GM23338 (cell line): ENCODE measurements around the gene PIP5K1A. TPM values are rescaled to one million over a fixed set of nuclear protein-coding genes. Genes with fewer than 3 reads are reported as not detected.

Source experiments
- ATAC-seq: fragments of 200-7000 bp; cut with Tn5 transposase; 3 replicates; pipeline ENCODE4 v1.9.1; 2020
- DNase-seq: peaks from one replicate; pipeline ENCODE4 v3.0.0-alpha.2; 2015; ENCODE audit warnings: low spot score
- H2AFZ ChIP-seq: fragments of 200-600 bp; sonication (generic); 2 replicates; pipeline ENCODE4 v1.8.0; 2016; ENCODE audit warnings: antibody characterized with exemption, mild to moderate bottlenecking, moderate library complexity
- H3F3A ChIP-seq: fragments of 200-600 bp; sonication (generic); replicated peaks from 2 replicates; pipeline ENCODE4 v1.8.0; 2017; ENCODE audit warnings: antibody characterized with exemption, mixed run types, low read depth
- H3K27ac ChIP-seq: fragments of 200-600 bp; sonication (generic); 2 replicates; pipeline ENCODE4 v1.6.1; 2016; ENCODE audit warnings: low read depth
- H3K27me3 ChIP-seq: fragments of 200-600 bp; sonication (generic); 2 replicates; pipeline ENCODE4 v1.8.0; 2016; ENCODE audit warnings: mild to moderate bottlenecking, mixed run types, moderate library complexity; ENCODE audit not compliant: insufficient read depth
- H3K36me3 ChIP-seq: fragments of 200-600 bp; sonication (generic); 2 replicates; pipeline ENCODE4 v1.8.0; 2016; ENCODE audit warnings: mild to moderate bottlenecking; ENCODE audit not compliant: insufficient read depth
- H3K4me1 ChIP-seq: fragments of 200-600 bp; sonication (generic); 2 replicates; pipeline ENCODE4 v1.8.0; 2016; ENCODE audit warnings: mild to moderate bottlenecking, moderate library complexity; ENCODE audit not compliant: insufficient read depth
- H3K4me2 ChIP-seq: fragments of 200-600 bp; sonication (generic); 2 replicates; pipeline ENCODE4 v1.7.1; 2017; ENCODE audit warnings: mixed run types
- H3K4me3 ChIP-seq: fragments of 200-600 bp; sonication (generic); 2 replicates; pipeline ENCODE4 v1.6.1; 2016; ENCODE audit warnings: mixed run types
- H3K79me2 ChIP-seq: fragments of 200-600 bp; sonication (generic); replicated peaks from 2 replicates; pipeline ENCODE4 v1.8.0; 2017; ENCODE audit warnings: mild to moderate bottlenecking; ENCODE audit not compliant: insufficient read depth
- H3K9me2 ChIP-seq: fragments of 200-600 bp; sonication (generic); 2 replicates; pipeline ENCODE4 v1.8.0; 2017; ENCODE audit not compliant: insufficient read depth
- H4K20me1 ChIP-seq: fragments of 200-600 bp; sonication (generic); replicated peaks from 2 replicates; pipeline ENCODE4 v1.8.0; 2017; ENCODE audit warnings: mild to moderate bottlenecking; ENCODE audit not compliant: insufficient read depth
- H3K27ac Mint-ChIP-seq: 2 replicates; pipeline ENCODE4 v1.8.0; 2020; ENCODE audit warnings: inconsistent platforms, mild to moderate bottlenecking, moderate library complexity, mixed read lengths
- H3K27me3 Mint-ChIP-seq: 3 replicates; pipeline ENCODE4 v1.8.0; 2022; ENCODE audit warnings: low read depth, mild to moderate bottlenecking, moderate library complexity, mixed read lengths, inconsistent platforms; ENCODE audit not compliant: insufficient read depth, poor library complexity
- H3K36me3 Mint-ChIP-seq: 3 replicates; pipeline ENCODE4 v1.8.0; 2021; ENCODE audit warnings: low read depth, mild to moderate bottlenecking, inconsistent platforms, moderate library complexity, mixed read lengths
- H3K4me1 Mint-ChIP-seq: 3 replicates; pipeline ENCODE4 v1.8.0; 2020; ENCODE audit warnings: mild to moderate bottlenecking, inconsistent platforms, mixed read lengths
- H3K4me3 Mint-ChIP-seq: 3 replicates; pipeline ENCODE4 v1.8.0; 2021; ENCODE audit warnings: moderate library complexity, mild to moderate bottlenecking, inconsistent platforms, mixed read lengths
- H3K9me3 Mint-ChIP-seq: 3 replicates; pipeline ENCODE4 v1.8.0; 2020; ENCODE audit warnings: moderate library complexity, mild to moderate bottlenecking, inconsistent platforms, mixed read lengths
- CREB1 ChIP-seq: fragments of 250-450 bp; sonication (Bioruptor Pico); IDR thresholded peaks from 2 replicates; pipeline ENCODE4 v1.5.0; 2020; ENCODE audit warnings: low read depth, mild to moderate bottlenecking, moderate library complexity
- CTCF ChIP-seq, 2 experiments: fragments of 200-600 bp in 1 of 2; sonication (generic) in 1 of 2; conservative IDR thresholded peaks; 2 replicates each; pipeline versions ENCODE4 v1.5.1 to v1.6.1; 2016 to 2017; ENCODE audit warnings: antibody characterized with exemption in 2 of 2, low read depth in 2 of 2, mild to moderate bottlenecking in 2 of 2, moderate library complexity in 1 of 2
- ETS1 ChIP-seq: IDR thresholded peaks from 2 replicates; pipeline ENCODE4 v1.6.1; 2016; ENCODE audit warnings: antibody characterized with exemption
- EZH2 ChIP-seq: fragments of 200-600 bp; sonication (generic); IDR thresholded peaks from one replicate; pipeline ENCODE4 v1.8.0; 2017; ENCODE audit warnings: antibody characterized with exemption, mild to moderate bottlenecking, low read depth; ENCODE audit not compliant: unreplicated experiment
- EZH2phosphoT487 ChIP-seq: fragments of 200-600 bp; sonication (generic); IDR thresholded peaks from one replicate; pipeline ENCODE4 v1.8.1; 2018; ENCODE audit warnings: antibody characterized with exemption; ENCODE audit not compliant: unreplicated experiment
- JUNB ChIP-seq: IDR thresholded peaks from one replicate; pipeline ENCODE4 v1.6.1; 2016; ENCODE audit warnings: antibody characterized with exemption; ENCODE audit not compliant: unreplicated experiment
- NANOG ChIP-seq: IDR thresholded peaks from 2 replicates; pipeline ENCODE4 v1.6.1; 2016; ENCODE audit warnings: antibody characterized with exemption, borderline replicate concordance
- POLR2AphosphoS5 ChIP-seq: IDR thresholded peaks from 2 replicates; pipeline ENCODE4 v1.6.1; 2016; ENCODE audit warnings: antibody characterized with exemption, low read depth
- REST ChIP-seq: IDR thresholded peaks from one replicate; pipeline ENCODE4 v1.6.1; 2018; ENCODE audit warnings: antibody characterized with exemption; ENCODE audit not compliant: unreplicated experiment
- ZNF114 ChIP-seq: fragments of 250-450 bp; sonication (Bioruptor Pico); IDR thresholded peaks from 2 replicates; pipeline ENCODE4 v1.5.0; 2020; ENCODE audit warnings: mild to moderate bottlenecking, moderate library complexity
- ZNF331 ChIP-seq: fragments of 250-450 bp; sonication (Bioruptor Pico); IDR thresholded peaks from 2 replicates; pipeline ENCODE4 v1.5.0; 2020; ENCODE audit warnings: low read depth, mild to moderate bottlenecking, moderate library complexity
- polyA plus RNA-seq: library from polyadenylated mRNA; unstranded; fragments of >200 nt; fragmentation: Nextera tagmentation; extraction: Ambion mirVana; gene quantifications from 2 replicates; pipeline ENCODE4 v1.2.1, GENCODE V29; 2016
- total RNA-seq: library from RNA; depleted of rRNA; stranded (reverse); fragments of >200 nt; shearing (Covaris generic); gene quantifications from 2 replicates; pipeline ENCODE4 v1.2.3, GENCODE V29; 2014

PIP5K1A gene
- total and polyA plus RNA-seq, 2 experiments from 2014 or later: 23.2 to 63.3 TPM

GRCh38 chr1:151184211-151184610 lies 14.1 kb upstream of the PIP5K1A start:
- Mint-ChIP-seq H3K4me1 (peaks cover 7% of the 10 kb centered on the region; the same call in 2 of the 3 replicates), H3K36me3 (peaks cover 64% of the 10 kb centered on the region), H3K27me3 (peaks cover 2% of the 10 kb centered on the region), H3K27ac (no peak overlapping the region), H3K9me3 (no peaks in the 10 kb centered on the region), H3K4me3 (no peak overlapping the region)
- Histone ChIP-seq H3K79me2 (peaks cover 32% of the 10 kb centered on the region), H3K27me3 (no peaks in the 10 kb centered on the region), H3K4me2 (no peak overlapping the region), H3K4me3 (no peak overlapping the region), H2AFZ (no peak overlapping the region), H3K4me1 (peaks cover 3% of the 10 kb centered on the region; the same call in 1 of the 2 replicates), H4K20me1 (peaks cover 7% of the 10 kb centered on the region), H3K9me2 (no peaks in the 10 kb centered on the region), H3K36me3 (peaks cover 35% of the 10 kb centered on the region), H3K27ac (no peak overlapping the region), H3F3A (0 out of 2 replicates have a peak, but pooled peaks cover 10% of the 10 kb centered on the region)
- TF ChIP-seq ZNF331 (CRISPR knock-in tag) (no peak), REST (no peak), POLR2AphosphoS5 (no peak), ZNF114 (no peak), CREB1 (CRISPR knock-in tag) (no peak), NANOG (no peak), CTCF (conservative IDR thresholded peaks at IDR 0.05; ENCODE audit: low read depth in 2 of 2) (no peak)
- ATAC-seq: no peak
- DNase-seq: no peak

GRCh38 chr1:151187205-151187604 lies 11.1 kb upstream of the PIP5K1A start:
- Histone ChIP-seq H3K4me1 (peaks cover 3% of the 10 kb centered on the region; the same call in 1 of the 2 replicates), H3K27me3 (no peaks in the 10 kb centered on the region), H3K4me2 (no peak overlapping the region), H3K36me3 (peaks cover 35% of the 10 kb centered on the region), H3K27ac (no peak overlapping the region), H3K9me2 (no peaks in the 10 kb centered on the region), H4K20me1 (peaks cover 7% of the 10 kb centered on the region), H2AFZ (no peak overlapping the region), H3K4me3 (no peak overlapping the region), H3K79me2 (peaks cover 39% of the 10 kb centered on the region), H3F3A (0 out of 2 replicates have a peak, but pooled peaks cover 16% of the 10 kb centered on the region)
- DNase-seq (no peak), ATAC-seq (no peak)
- Mint-ChIP-seq H3K27ac (no peak overlapping the region), H3K4me3 (no peak overlapping the region), H3K27me3 (peaks cover 4% of the 10 kb centered on the region), H3K9me3 (no peaks in the 10 kb centered on the region), H3K4me1 (peaks cover 9% of the 10 kb centered on the region; the same call in 2 of the 3 replicates), H3K36me3 (peaks cover 37% of the 10 kb centered on the region)
- TF ChIP-seq EZH2phosphoT487: no peak
- TF ChIP-seq ZNF331 (CRISPR knock-in tag): no peak
- TF ChIP-seq ETS1: no peak
- no peak for TF ChIP-seq CREB1 (CRISPR knock-in tag)
- TF ChIP-seq ZNF114: no peak
- TF ChIP-seq REST: no peak
- TF ChIP-seq CTCF (conservative IDR thresholded peaks at IDR 0.05; ENCODE audit: low read depth in 2 of 2): no peak
- no peak for TF ChIP-seq POLR2AphosphoS5
- TF ChIP-seq NANOG: no peak
- TF ChIP-seq JUNB: no peak
- TF ChIP-seq EZH2: no peak
